CD14-positive monocyte (primary cell): ENCODE data around the gene KLHL14. TPM values are rescaled to one million over a fixed set of nuclear protein-coding genes. Genes with fewer than 3 reads are reported as not detected.

Experiments
- DNase-seq, 3 donors: peaks; one replicate each; pipeline ENCODE4 v3.0.0-alpha.2; 2011 to 2022
- H2AFZ ChIP-seq: 2 replicates; pipeline ENCODE4 v1.6.0; 2012; ENCODE audit warnings: mild to moderate bottlenecking, low read depth, low read length, inconsistent platforms; ENCODE audit not compliant: insufficient read depth, poor library complexity, severe bottlenecking
- H3K27ac ChIP-seq, 2 donors: 1 replicate in 1 of 2; 2 replicates in 1 of 2; pipeline ENCODE4 v1.5.1; 2012 to 2013; ENCODE audit warnings: low read length in 2 of 2, control low read depth in 1 of 2, inconsistent platforms in 1 of 2, low read depth in 1 of 2, mild to moderate bottlenecking in 1 of 2
- H3K27me3 ChIP-seq, 2 donors: one replicate each; pipeline versions ENCODE4 v1.6.0 to v1.6.1; 2011 to 2013; ENCODE audit warnings: low read length in 2 of 2; ENCODE audit not compliant: control insufficient read depth in 2 of 2, insufficient read depth in 2 of 2
- H3K36me3 ChIP-seq, 2 donors: replicated peaks in 1 of 2; 1 replicate in 1 of 2; 2 replicates in 1 of 2; pipeline versions ENCODE4 v1.5.1 to v1.6.1; 2012 to 2013; ENCODE audit warnings: low read length in 2 of 2, control low read depth in 1 of 2, inconsistent platforms in 1 of 2, mild to moderate bottlenecking in 1 of 2; ENCODE audit not compliant: insufficient read depth in 2 of 2, control insufficient read depth in 1 of 2
- H3K4me1 ChIP-seq, 2 donors: 1 replicate in 1 of 2; 2 replicates in 1 of 2; pipeline versions ENCODE4 v1.5.1 to v1.6.1; 2012 to 2013; ENCODE audit warnings: low read length in 2 of 2, control low read depth in 1 of 2, inconsistent platforms in 1 of 2, mild to moderate bottlenecking in 1 of 2, moderate library complexity in 1 of 2; ENCODE audit not compliant: insufficient read depth in 2 of 2, control insufficient read depth in 1 of 2
- H3K4me2 ChIP-seq: replicated peaks from 2 replicates; pipeline ENCODE3; 2012; ENCODE audit warnings: low read length, moderate library complexity, mild to moderate bottlenecking; ENCODE audit not compliant: poor library complexity, severe bottlenecking; ENCODE audit errors: extremely low read depth
- H3K4me3 ChIP-seq, 3 experiments: fragments of 200-600 bp in 1 of 3; sonication (generic) in 1 of 3; replicated peaks in 1 of 3; 1 replicate in 2 of 3; 2 replicates in 1 of 3; pipeline ENCODE4 v1.5.1; 2011 to 2013; ENCODE audit warnings: low read length in 3 of 3, mild to moderate bottlenecking in 3 of 3, control low read depth in 2 of 3, low read depth in 2 of 3, inconsistent platforms in 1 of 3, moderate library complexity in 1 of 3
- H3K79me2 ChIP-seq: 2 replicates; pipeline ENCODE4 v1.6.0; 2012; ENCODE audit warnings: mild to moderate bottlenecking, control low read depth, inconsistent platforms, low read length, moderate library complexity; ENCODE audit not compliant: insufficient read depth
- H3K9ac ChIP-seq: 2 replicates; pipeline ENCODE4 v1.6.0; 2017; ENCODE audit warnings: low read length, mild to moderate bottlenecking; ENCODE audit not compliant: insufficient read depth, poor library complexity, severe bottlenecking
- H3K9me3 ChIP-seq, 2 donors: replicated peaks in 1 of 2; 1 replicate in 1 of 2; 2 replicates in 1 of 2; pipeline versions ENCODE4 v1.5.1 to v1.6.1; 2012 to 2013; ENCODE audit warnings: low read length in 2 of 2, control low read depth in 1 of 2; ENCODE audit not compliant: control insufficient read depth in 1 of 2, insufficient read depth in 1 of 2
- H4K20me1 ChIP-seq: 2 replicates; pipeline ENCODE4 v1.6.0; 2012; ENCODE audit warnings: mild to moderate bottlenecking, low read length, control low read depth, moderate library complexity; ENCODE audit not compliant: insufficient read depth
- H3K27ac Mint-ChIP-seq, 7 donors: one replicate each; pipeline ENCODE4 v1.8.0; 2020; ENCODE audit warnings: mild to moderate bottlenecking in 7 of 7, mixed read lengths in 7 of 7, moderate library complexity in 6 of 7, inconsistent platforms in 2 of 7
- H3K27me3 Mint-ChIP-seq, 3 donors: one replicate each; pipeline ENCODE4 v1.8.0; 2021 to 2022; ENCODE audit warnings: low read depth in 3 of 3, mild to moderate bottlenecking in 3 of 3, mixed read lengths in 3 of 3, moderate library complexity in 3 of 3, inconsistent platforms in 1 of 3
- H3K36me3 Mint-ChIP-seq, 2 donors: one replicate each; pipeline ENCODE4 v1.8.0; 2020; ENCODE audit warnings: mixed read lengths in 2 of 2, inconsistent platforms in 1 of 2, mild to moderate bottlenecking in 1 of 2
- H3K4me1 Mint-ChIP-seq: one replicate; pipeline ENCODE4 v1.8.0; 2020; ENCODE audit warnings: mild to moderate bottlenecking, mixed read lengths
- H3K4me3 Mint-ChIP-seq, 2 donors: one replicate each; pipeline ENCODE4 v1.8.0; 2020; ENCODE audit warnings: mild to moderate bottlenecking in 2 of 2, mixed read lengths in 2 of 2, moderate library complexity in 1 of 2
- H3K9me3 Mint-ChIP-seq, 7 donors: one replicate each; pipeline ENCODE4 v1.8.0; 2020 to 2022; ENCODE audit warnings: mixed read lengths in 7 of 7, mild to moderate bottlenecking in 6 of 7, moderate library complexity in 6 of 7, inconsistent platforms in 2 of 7
- CTCF ChIP-seq: fragments of 200-600 bp; IDR thresholded peaks from one replicate; pipeline ENCODE4 v1.8.0; 2022; ENCODE audit warnings: antibody characterized with exemption, mild to moderate bottlenecking
- WGBS: methylation state at CpG from one replicate; pipeline ENCODE4 v1.1.5; 2013; ENCODE audit warnings: missing lambda C conversion rate; ENCODE audit not compliant: insufficient coverage; 5-methylcytosine and 5-hydroxymethylcytosine counted together
- intact Hi-C, 2 donors: fragments of 100-400 bp; cut with micrococcal nuclease; formaldehyde crosslinking; loops; one replicate each; pipeline versions ENCODE4 v1.15.0 to v1.15.1; 2023
- polyA plus RNA-seq, 3 donors: library from polyadenylated mRNA; depleted of rRNA in 1 of 3; unstranded in 2 of 3; stranded (reverse) in 1 of 3; fragments of 300-500 nt in 2 of 3; fragments of >200 nt in 1 of 3; fragmentation: Illumina TruSeq in 2 of 3; gene quantifications; 1 replicate in 2 of 3; 2 replicates in 1 of 3; pipeline ENCODE4 v1.2.3, GENCODE V29; 2012 to 2021

The KLHL14 gene
- polyA plus RNA-seq, 3 donors = 0.08 TPM; not detected in 2

GRCh38 chr18:32810314-32810713 is 37.5 kb upstream of the KLHL14 start:
- Histone ChIP-seq H3K9me3 (no peaks in the 10 kb centered on the region), H3K79me2 (no peaks in the 10 kb centered on the region), H4K20me1 (no peaks in the 10 kb centered on the region), H3K36me3 (no peaks in the 10 kb centered on the region), H3K4me2 (no peak overlapping the region), H3K9ac (no peak overlapping the region), H3K4me1 (no peaks in the 10 kb centered on the region), H3K27ac (no peak overlapping the region), H2AFZ (no peak overlapping the region), H3K4me3 (no peak overlapping the region), H3K27me3 (no peaks in the 10 kb centered on the region)
- intact Hi-C loops = no loop called here
- H3K27me3 Mint-ChIP-seq = peaks cover 0 to 2% (median 0%) of the 10 kb centered on the region in 3 donors
- no peak for DNase-seq
- no peaks in the 10 kb centered on the region for H3K4me1 Mint-ChIP-seq
- no peaks in the 10 kb centered on the region for H3K36me3 Mint-ChIP-seq
- no peak overlapping the region for H3K27ac Mint-ChIP-seq
- TF ChIP-seq CTCF = no peak
- no peak overlapping the region for H3K4me3 Mint-ChIP-seq
- H3K9me3 Mint-ChIP-seq = peaks cover 0 to 5% (median 1%) of the 10 kb centered on the region in 7 donors
- no CpG with 5 or more reads among the region's 1 CpG for WGBS

- no peaks in the 10 kb centered on the region for H3K36me3 ChIP-seq
- no peak for DNase-seq
- 65% methylated on average over 2 of the region's 5 CpGs for WGBS
- H3K4me2 ChIP-seq = no peak overlapping the region
- H3K4me1 ChIP-seq = no peaks in the 10 kb centered on the region
- no peak overlapping the region for H3K27ac ChIP-seq
- no peak overlapping the region for H3K27ac Mint-ChIP-seq
- H3K4me1 Mint-ChIP-seq = no peaks in the 10 kb centered on the region
- no peak overlapping the region for H3K9ac ChIP-seq
- peaks cover 0 to 4% (median 2%) of the 10 kb centered on the region in 7 donors for H3K9me3 Mint-ChIP-seq
- no peaks in the 10 kb centered on the region for H4K20me1 ChIP-seq
- no peaks in the 10 kb centered on the region for H3K9me3 ChIP-seq
- no peak for TF ChIP-seq CTCF
- intact Hi-C loops = no loop called here
- H3K36me3 Mint-ChIP-seq = no peaks in the 10 kb centered on the region
- H3K27me3 ChIP-seq = no peaks in the 10 kb centered on the region
- no peak overlapping the region for H3K4me3 ChIP-seq
- no peaks in the 10 kb centered on the region for H3K79me2 ChIP-seq
- H2AFZ ChIP-seq = no peak overlapping the region
- H3K4me3 Mint-ChIP-seq = no peak overlapping the region
- H3K27me3 Mint-ChIP-seq = peaks cover 0 to 2% (median 0%) of the 10 kb centered on the region in 3 donors
These were observed 32.5 kb upstream of the KLHL14 start for GRCh38 chr18:32805354-32805753.
